ENCODE measurements around the gene ADAMTSL1.

ADAMTSL1 gene

DNA sequence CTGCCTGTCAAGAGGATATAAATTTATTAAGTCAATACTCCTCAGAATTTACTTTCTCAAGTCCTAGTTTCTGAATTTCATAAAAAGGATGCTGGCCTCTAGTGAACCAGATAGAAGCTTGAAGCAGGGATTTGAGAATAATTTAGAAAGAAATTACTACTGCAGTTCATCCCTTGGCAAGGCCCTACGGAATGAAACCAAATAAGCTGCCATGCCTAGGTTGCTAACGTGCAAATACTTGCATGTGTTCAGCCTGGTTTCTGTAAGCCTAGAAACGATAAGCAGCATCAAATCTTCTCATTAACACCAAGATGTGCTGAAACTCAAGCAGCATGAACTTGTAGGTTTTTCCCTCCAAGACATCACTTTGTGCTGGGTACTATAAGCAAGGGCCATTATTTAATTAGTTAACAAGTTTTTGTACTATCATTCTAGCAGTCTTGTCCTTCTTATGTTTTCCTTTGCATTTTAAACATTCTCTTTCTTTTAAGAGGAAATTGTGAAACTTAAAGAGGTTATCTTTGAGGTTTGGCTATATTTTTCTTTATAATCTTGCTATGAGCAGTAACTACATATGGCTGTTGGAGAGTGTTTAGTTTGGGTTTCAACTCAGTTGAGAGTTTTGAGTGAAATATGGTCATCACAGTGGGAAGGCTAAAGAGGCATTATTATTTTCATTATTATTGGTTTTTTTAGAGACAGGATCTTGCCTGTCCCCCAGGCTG, 71.8 kb downstream of the ADAMTSL1 start:
- Histone ChIP-seq H3K4me3 (ENCODE audit: low read depth in 1 of 5, low read length in 5 of 5) (no peak overlapping the region), H3K36me3 (ENCODE audit: control insufficient read depth in 5 of 5, insufficient read depth in 5 of 5, low read length in 5 of 5) (no peaks in the 10 kb centered on the region), H3K9ac (ENCODE audit: low read length in 5 of 5) (no peak overlapping the region), H3K9me3 (ENCODE audit: control insufficient read depth in 5 of 5, low read length in 5 of 5) (no peaks in the 10 kb centered on the region), H3K4me1 (ENCODE audit: control insufficient read depth in 5 of 5, insufficient read depth in 5 of 5, low read length in 5 of 5) (no peaks in the 10 kb centered on the region), H3K27me3 (ENCODE audit: control insufficient read depth in 5 of 5, insufficient read depth in 4 of 5, low read length in 5 of 5) (no peaks in the 10 kb centered on the region), H3K27ac (ENCODE audit: low read depth, low read length) (no peak overlapping the region)

DNA sequence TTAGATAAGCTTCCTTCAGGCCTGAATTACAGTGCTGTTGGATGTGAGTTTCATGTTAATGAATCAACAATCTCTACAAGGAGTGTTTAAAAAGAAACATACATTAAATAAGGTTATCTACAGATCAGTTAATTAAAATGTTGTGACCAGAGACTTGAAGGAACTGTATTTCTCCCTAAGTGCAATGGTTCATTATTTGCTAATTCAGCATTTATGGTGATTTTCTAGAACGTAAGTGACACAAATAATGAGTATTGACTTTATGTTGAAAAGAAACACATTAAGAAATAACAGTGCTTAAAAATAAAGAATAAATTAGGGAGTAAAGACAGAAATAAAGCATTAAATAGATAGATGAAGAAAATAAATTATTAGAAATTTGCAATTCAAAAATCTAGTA, 74.5 kb downstream of the ADAMTSL1 start:
- no peak overlapping the region for H3K9ac ChIP-seq (ENCODE audit: low read length in 5 of 5)
- H3K27ac ChIP-seq (ENCODE audit: low read depth, low read length): no peak overlapping the region
- H3K27me3 ChIP-seq (ENCODE audit: control insufficient read depth in 5 of 5, insufficient read depth in 4 of 5, low read length in 5 of 5): no peaks in the 10 kb centered on the region
- no peak overlapping the region for H3K4me3 ChIP-seq (ENCODE audit: low read depth in 1 of 5, low read length in 5 of 5)
- no peaks in the 10 kb centered on the region for H3K9me3 ChIP-seq (ENCODE audit: control insufficient read depth in 5 of 5, low read length in 5 of 5)
- H3K36me3 ChIP-seq (ENCODE audit: control insufficient read depth in 5 of 5, insufficient read depth in 5 of 5, low read length in 5 of 5): no peaks in the 10 kb centered on the region
- no peaks in the 10 kb centered on the region for H3K4me1 ChIP-seq (ENCODE audit: control insufficient read depth in 5 of 5, insufficient read depth in 5 of 5, low read length in 5 of 5)

DNA sequence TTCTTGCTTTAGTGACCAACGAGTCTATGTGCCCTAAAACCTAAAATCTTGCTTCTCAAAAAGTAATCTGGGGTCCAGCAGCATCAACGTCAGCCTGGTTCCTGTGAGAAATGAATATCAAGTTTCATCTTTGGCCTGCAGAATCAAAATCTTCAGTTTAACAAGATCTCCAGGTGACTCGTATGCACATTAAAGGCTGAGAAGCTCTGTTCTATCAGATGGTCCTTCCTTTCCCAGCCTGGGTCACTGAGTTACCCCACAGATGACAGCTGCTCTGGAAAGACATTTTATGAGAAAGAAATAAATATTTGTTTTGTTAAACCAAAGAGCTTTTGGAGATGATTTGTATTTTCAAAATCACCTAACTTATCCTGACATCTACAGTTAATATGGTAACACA, 75.8 kb downstream of the ADAMTSL1 start:
- H3K27me3 ChIP-seq (ENCODE audit: control insufficient read depth in 5 of 5, insufficient read depth in 4 of 5, low read length in 5 of 5): no peaks in the 10 kb centered on the region
- H3K27ac ChIP-seq (ENCODE audit: low read depth, low read length): no peak overlapping the region
- no peaks in the 10 kb centered on the region for H3K9me3 ChIP-seq (ENCODE audit: control insufficient read depth in 5 of 5, low read length in 5 of 5)
- no peak overlapping the region for H3K9ac ChIP-seq (ENCODE audit: low read length in 5 of 5)
- no peak overlapping the region for H3K4me3 ChIP-seq (ENCODE audit: low read depth in 1 of 5, low read length in 5 of 5)
- no peaks in the 10 kb centered on the region for H3K4me1 ChIP-seq (ENCODE audit: control insufficient read depth in 5 of 5, insufficient read depth in 5 of 5, low read length in 5 of 5)
- no peaks in the 10 kb centered on the region for H3K36me3 ChIP-seq (ENCODE audit: control insufficient read depth in 5 of 5, insufficient read depth in 5 of 5, low read length in 5 of 5)

DNA sequence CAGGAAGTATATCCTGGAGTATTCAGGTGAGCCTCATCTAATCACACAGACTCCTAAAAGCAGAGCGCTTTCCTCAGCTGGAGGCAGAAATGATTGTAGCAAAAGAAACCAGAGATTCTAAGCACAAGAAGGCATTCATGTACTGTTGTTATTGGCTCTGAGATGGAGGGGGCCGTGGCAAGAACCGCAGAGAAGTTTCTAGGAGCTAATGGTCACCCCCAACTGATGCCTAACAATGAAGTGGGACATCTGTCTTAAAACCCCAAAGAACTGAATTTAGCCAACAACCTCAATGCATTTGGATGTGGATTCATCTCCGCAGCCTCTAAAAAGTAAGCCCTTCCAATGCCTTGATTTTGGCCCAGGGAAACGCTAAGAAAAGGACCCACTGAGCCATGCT, 76.3 kb downstream of the ADAMTSL1 start:
- Histone ChIP-seq H3K27me3 (ENCODE audit: control insufficient read depth in 5 of 5, insufficient read depth in 4 of 5, low read length in 5 of 5) (no peaks in the 10 kb centered on the region), H3K9me3 (ENCODE audit: control insufficient read depth in 5 of 5, low read length in 5 of 5) (no peaks in the 10 kb centered on the region), H3K4me1 (ENCODE audit: control insufficient read depth in 5 of 5, insufficient read depth in 5 of 5, low read length in 5 of 5) (no peaks in the 10 kb centered on the region)

DNA sequence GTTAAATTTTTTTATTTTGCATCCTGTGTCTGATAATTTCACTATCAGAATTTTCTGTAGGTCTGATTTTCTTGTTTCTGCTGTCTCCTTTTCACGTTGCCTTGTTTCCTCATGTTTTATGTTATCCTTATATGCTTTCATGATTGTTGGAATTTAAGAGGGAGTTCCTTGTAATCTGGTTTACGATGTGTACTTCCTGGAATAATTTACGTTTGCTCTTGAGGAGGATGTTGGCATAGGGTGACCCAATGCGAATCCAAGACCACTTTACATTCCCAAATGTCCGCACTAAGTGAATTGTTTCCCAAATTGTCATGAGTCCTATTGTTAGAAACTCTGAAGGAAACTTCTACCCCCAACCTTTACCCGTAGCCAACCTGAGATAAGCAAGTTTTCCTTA, 80.3 kb downstream of the ADAMTSL1 start:
- Histone ChIP-seq H3K9me3 (ENCODE audit: control insufficient read depth in 5 of 5, low read length in 5 of 5) (peaks cover 0 to 1% (median 0%) of the 10 kb centered on the region in 5 donors), H3K27me3 (ENCODE audit: control insufficient read depth in 5 of 5, insufficient read depth in 4 of 5, low read length in 5 of 5) (no peaks in the 10 kb centered on the region), H3K9ac (ENCODE audit: low read length in 5 of 5) (no peak overlapping the region), H3K36me3 (ENCODE audit: control insufficient read depth in 5 of 5, insufficient read depth in 5 of 5, low read length in 5 of 5) (no peaks in the 10 kb centered on the region), H3K4me1 (ENCODE audit: control insufficient read depth in 5 of 5, insufficient read depth in 5 of 5, low read length in 5 of 5) (no peaks in the 10 kb centered on the region), H3K27ac (ENCODE audit: low read depth, low read length) (no peak overlapping the region), H3K4me3 (ENCODE audit: low read depth in 1 of 5, low read length in 5 of 5) (no peak overlapping the region)

More for the DNA sequence above, 76.3 kb downstream of the ADAMTSL1 start:
- no peak overlapping the region for H3K4me3 ChIP-seq (ENCODE audit: low read depth in 1 of 5, low read length in 5 of 5)
- H3K27ac ChIP-seq (ENCODE audit: low read depth, low read length): no peak overlapping the region
- H3K36me3 ChIP-seq (ENCODE audit: control insufficient read depth in 5 of 5, insufficient read depth in 5 of 5, low read length in 5 of 5): no peaks in the 10 kb centered on the region
- no peak overlapping the region for H3K9ac ChIP-seq (ENCODE audit: low read length in 5 of 5)

DNA sequence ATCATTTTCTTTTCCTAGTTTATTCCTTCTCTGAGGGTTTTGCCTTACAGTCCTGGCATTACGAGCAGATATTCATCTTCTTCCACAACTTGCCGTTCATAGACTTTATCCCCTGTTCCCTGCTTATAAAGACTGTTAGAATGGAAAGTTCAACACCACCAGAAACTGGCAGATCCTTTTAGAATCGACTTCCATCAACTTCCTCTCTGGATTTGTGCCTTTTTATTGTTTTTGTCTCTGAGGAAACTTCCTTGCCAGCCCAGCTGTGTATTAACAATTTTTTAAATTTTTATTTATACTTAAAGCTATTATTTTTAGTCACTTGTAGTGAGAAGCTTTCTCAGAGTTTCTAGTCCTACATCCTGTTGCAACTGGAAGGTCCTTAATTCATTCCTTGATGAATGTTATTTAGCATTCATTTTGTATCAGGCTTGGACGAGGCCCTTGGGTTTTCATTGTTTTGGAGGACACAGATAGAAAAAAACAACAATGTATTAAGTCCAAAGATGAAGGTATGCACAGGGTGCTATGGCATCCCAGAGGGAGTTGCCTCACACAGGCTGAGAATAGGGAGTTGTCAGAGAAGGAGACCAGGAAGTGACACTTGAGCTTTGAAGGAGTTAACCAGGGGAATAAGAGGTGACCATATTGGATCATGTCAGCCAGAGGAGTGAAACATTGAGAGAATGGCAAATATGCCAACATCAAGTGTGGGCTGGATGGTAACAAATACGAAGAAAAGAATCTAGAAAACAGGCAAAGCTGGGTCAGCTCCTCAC, 81.3 kb downstream of the ADAMTSL1 start:
- no peak overlapping the region for H3K4me3 ChIP-seq (ENCODE audit: low read depth in 1 of 5, low read length in 5 of 5)
- peaks cover 0 to 2% (median 0%) of the 10 kb centered on the region in 5 donors for H3K9me3 ChIP-seq (ENCODE audit: control insufficient read depth in 5 of 5, low read length in 5 of 5)
- H3K9ac ChIP-seq (ENCODE audit: low read length in 5 of 5): no peak overlapping the region
- no peak overlapping the region for H3K27ac ChIP-seq (ENCODE audit: low read depth, low read length)
- H3K27me3 ChIP-seq (ENCODE audit: control insufficient read depth in 5 of 5, insufficient read depth in 4 of 5, low read length in 5 of 5): no peaks in the 10 kb centered on the region
- no peaks in the 10 kb centered on the region for H3K36me3 ChIP-seq (ENCODE audit: control insufficient read depth in 5 of 5, insufficient read depth in 5 of 5, low read length in 5 of 5)
- no peaks in the 10 kb centered on the region for H3K4me1 ChIP-seq (ENCODE audit: control insufficient read depth in 5 of 5, insufficient read depth in 5 of 5, low read length in 5 of 5)

DNA sequence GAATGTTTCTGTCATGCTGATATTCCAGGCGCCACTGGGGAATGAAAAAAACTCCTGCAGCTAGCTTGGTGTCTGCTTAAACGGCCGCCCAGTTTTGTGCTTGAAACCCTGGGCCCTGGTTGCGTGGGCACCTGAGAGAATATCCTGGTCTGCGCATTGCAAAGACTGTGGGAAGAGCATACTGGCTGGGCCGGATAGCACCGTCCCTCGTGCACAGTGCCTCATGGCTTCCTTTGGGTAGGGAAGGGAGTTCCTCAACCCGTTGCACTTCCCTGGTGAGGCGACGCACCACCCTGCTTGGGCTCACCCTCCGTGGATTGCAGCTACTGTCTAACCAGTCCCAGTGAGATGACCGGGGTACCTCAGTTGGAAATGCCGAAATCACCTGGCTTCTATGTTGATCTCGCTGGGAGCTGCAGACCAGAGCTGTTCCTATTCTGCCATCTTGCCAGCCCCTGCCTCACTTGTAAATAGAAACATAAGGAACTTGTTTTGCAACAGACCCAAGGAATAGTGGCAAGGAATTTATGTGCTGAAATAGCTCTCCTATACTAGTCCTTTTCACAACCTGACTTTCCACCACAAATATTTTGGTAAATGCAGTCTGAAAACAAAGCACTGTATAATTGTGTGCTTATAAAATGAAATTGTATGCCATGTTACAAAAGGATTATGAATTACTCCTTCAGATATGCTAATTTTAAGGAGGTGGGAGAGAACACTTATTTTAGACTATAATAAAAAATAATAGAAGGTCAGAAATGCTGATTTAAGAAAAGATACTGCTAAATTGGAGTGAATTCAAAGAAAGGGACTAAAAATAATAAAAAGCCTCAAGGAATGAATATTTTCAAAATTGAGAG, 90.3 kb downstream of the ADAMTSL1 start:
- no peaks in the 10 kb centered on the region for H3K27me3 ChIP-seq (ENCODE audit: control insufficient read depth in 5 of 5, insufficient read depth in 4 of 5, low read length in 5 of 5)
- H3K4me3 ChIP-seq (ENCODE audit: low read depth in 1 of 5, low read length in 5 of 5): no peak overlapping the region
- H3K36me3 ChIP-seq (ENCODE audit: control insufficient read depth in 5 of 5, insufficient read depth in 5 of 5, low read length in 5 of 5): no peaks in the 10 kb centered on the region
- no peaks in the 10 kb centered on the region for H3K4me1 ChIP-seq (ENCODE audit: control insufficient read depth in 5 of 5, insufficient read depth in 5 of 5, low read length in 5 of 5)
- H3K27ac ChIP-seq (ENCODE audit: low read depth, low read length): no peak overlapping the region
- H3K9me3 ChIP-seq (ENCODE audit: control insufficient read depth in 5 of 5, low read length in 5 of 5): peaks cover 0 to 3% (median 0%) of the 10 kb centered on the region in 5 donors
- no peak overlapping the region for H3K9ac ChIP-seq (ENCODE audit: low read length in 5 of 5)

DNA sequence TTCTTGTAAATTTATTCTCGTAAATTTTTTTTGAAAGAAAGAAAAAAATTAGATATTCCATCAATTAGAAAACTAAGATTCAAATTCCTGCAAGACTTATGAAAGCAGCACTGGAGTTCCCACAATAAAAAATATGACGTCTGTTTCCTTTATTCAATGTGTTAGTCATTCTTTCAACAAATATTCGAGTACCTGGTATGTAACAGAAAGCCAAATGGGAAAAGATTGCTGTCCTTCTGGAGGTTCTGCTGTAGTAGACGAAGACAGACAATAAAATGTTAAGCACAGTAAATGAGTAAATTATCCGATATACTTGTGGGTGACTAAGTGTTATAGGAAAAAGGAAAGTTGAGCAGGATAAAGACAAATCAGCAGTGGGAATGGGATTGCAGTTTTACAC, 92.2 kb downstream of the ADAMTSL1 start:
- Histone ChIP-seq H3K9me3 (ENCODE audit: control insufficient read depth in 5 of 5, low read length in 5 of 5) (peaks cover 0 to 3% (median 0%) of the 10 kb centered on the region in 5 donors), H3K4me1 (ENCODE audit: control insufficient read depth in 5 of 5, insufficient read depth in 5 of 5, low read length in 5 of 5) (no peaks in the 10 kb centered on the region), H3K4me3 (ENCODE audit: low read depth in 1 of 5, low read length in 5 of 5) (no peak overlapping the region), H3K27me3 (ENCODE audit: control insufficient read depth in 5 of 5, insufficient read depth in 4 of 5, low read length in 5 of 5) (no peaks in the 10 kb centered on the region), H3K9ac (ENCODE audit: low read length in 5 of 5) (no peak overlapping the region), H3K36me3 (ENCODE audit: control insufficient read depth in 5 of 5, insufficient read depth in 5 of 5, low read length in 5 of 5) (no peaks in the 10 kb centered on the region), H3K27ac (ENCODE audit: low read depth, low read length) (no peak overlapping the region)

DNA sequence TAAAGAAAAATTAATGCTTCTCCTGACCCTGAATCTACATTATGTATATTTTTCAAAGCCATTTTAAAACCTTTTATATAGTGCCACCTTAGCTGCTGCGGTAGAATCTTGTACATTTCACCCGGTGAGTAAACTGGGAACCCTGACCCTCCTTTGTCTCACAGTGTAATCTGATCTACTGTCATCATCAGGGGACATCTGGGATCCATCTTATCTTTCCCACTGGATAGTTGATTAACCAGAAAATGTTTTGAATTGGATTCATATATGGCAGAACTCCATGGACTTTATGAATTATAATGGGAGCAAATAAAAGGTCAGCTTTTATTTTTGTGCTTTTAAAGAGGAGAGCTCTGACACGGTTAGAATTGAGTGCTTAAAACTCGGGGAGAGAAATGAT, 95.0 kb downstream of the ADAMTSL1 start:
- no peaks in the 10 kb centered on the region for H3K27me3 ChIP-seq (ENCODE audit: control insufficient read depth in 5 of 5, insufficient read depth in 4 of 5, low read length in 5 of 5)
- H3K4me3 ChIP-seq (ENCODE audit: low read depth in 1 of 5, low read length in 5 of 5): no peak overlapping the region
- H3K9me3 ChIP-seq (ENCODE audit: control insufficient read depth in 5 of 5, low read length in 5 of 5): no peaks in the 10 kb centered on the region
- no peak overlapping the region for H3K27ac ChIP-seq (ENCODE audit: low read depth, low read length)
- H3K36me3 ChIP-seq (ENCODE audit: control insufficient read depth in 5 of 5, insufficient read depth in 5 of 5, low read length in 5 of 5): no peaks in the 10 kb centered on the region
- H3K4me1 ChIP-seq (ENCODE audit: control insufficient read depth in 5 of 5, insufficient read depth in 5 of 5, low read length in 5 of 5): no peaks in the 10 kb centered on the region
- no peak overlapping the region for H3K9ac ChIP-seq (ENCODE audit: low read length in 5 of 5)

Data from subcutaneous abdominal adipose tissue (tissue), 5 donors.